Upper lobe of left lung (tissue), 4 donors: ENCODE results near the gene DDRGK1.

ENCODE experiments used
- CTCF ChIP-seq, 6 experiments: fragments of 450-650 bp in 4 of 6; fragments of 200-600 bp in 2 of 6; sonication (generic) in 2 of 6; IDR thresholded peaks; one replicate each; pipeline ENCODE4 v1.5.1; 2016 to 2019; ENCODE audit warnings: antibody characterized with exemption in 6 of 6
- POLR2A ChIP-seq, 4 donors: fragments of 450-650 bp; IDR thresholded peaks; one replicate each; pipeline ENCODE4 v1.5.1; 2016 to 2017; ENCODE audit warnings: antibody characterized with exemption in 4 of 4, mild to moderate bottlenecking in 2 of 4

GRCh38 chr20:3229798-3230197 lies 25.3 kb upstream of the DDRGK1 start:
- TF ChIP-seq CTCF (IDR thresholded peaks at IDR 0.05) (no peak), POLR2A (IDR thresholded peaks at IDR 0.05) (no peak)
